IMR-90 (cell line): Measurements from ENCODE around the gene DMD. TPM values are rescaled to one million over a fixed set of nuclear protein-coding genes. Genes with fewer than 3 reads are reported as not detected.
A peak's percentile ranks its signal among the peaks of the same experiment; 100 is the strongest.

Experiments used
- ATAC-seq: fragments of 200-7000 bp; cut with Tn5 transposase; 2 replicates; pipeline ENCODE4 v1.9.1; 2020; ENCODE audit warnings: low read depth, mild to moderate bottlenecking, moderate library complexity
- Bru-seq: library from RNA; stranded (reverse); fragments of 400-500 nt; gene quantifications from one replicate; lab custom pipeline; 2021; lab: Mats Ljungman, UMichigan
- BruChase-seq, 2 experiments: library from RNA; stranded (reverse); fragments of 400-500 nt; gene quantifications; one replicate each; lab custom pipeline; 2021; lab: Mats Ljungman, UMichigan
- BruUV-seq: library from RNA; stranded (reverse); fragments of 400-500 nt; replicated peaks from 2 replicates; lab custom pipeline; 2021; lab: Mats Ljungman, UMichigan
- CTCF ChIA-PET: fragments of 300-600 bp; formaldehyde crosslinking; extraction: SDS; loops from one replicate; lab custom pipeline; 2021; ENCODE audit warnings: antibody characterized with exemption; lab: Yijun Ruan, JAX
- POLR2A ChIA-PET: fragments of 300-600 bp; sonication (Branson Sonifier 250); formaldehyde crosslinking; loops from one replicate; lab custom pipeline; 2022; ENCODE audit warnings: antibody characterized with exemption; ENCODE audit not compliant: unreplicated experiment; lab: Charles Lee
- DNase-seq: peaks from one replicate; pipeline ENCODE4 v3.0.0; 2013
- H2AFZ ChIP-seq: replicated peaks from 2 replicates; pipeline ENCODE3; 2013; ENCODE audit warnings: low read length, mild to moderate bottlenecking; ENCODE audit not compliant: poor library complexity
- H2AK5ac ChIP-seq: 2 replicates; pipeline ENCODE4 v1.6.1; 2013; ENCODE audit warnings: low read depth, low read length, inconsistent platforms
- H2AK9ac ChIP-seq: replicated peaks from 2 replicates; pipeline ENCODE3; 2013; ENCODE audit warnings: mild to moderate bottlenecking, low read depth, low read length, moderate library complexity; ENCODE audit not compliant: poor library complexity
- H2BK120ac ChIP-seq: 2 replicates; pipeline ENCODE4 v1.6.1; 2013; ENCODE audit warnings: low read depth, low read length, inconsistent platforms
- H2BK15ac ChIP-seq: 3 replicates; pipeline ENCODE4 v1.6.1; 2013; ENCODE audit warnings: low read depth, low read length, inconsistent platforms
- H2BK20ac ChIP-seq: 2 replicates; pipeline ENCODE4 v1.6.1; 2013; ENCODE audit warnings: low read depth, mild to moderate bottlenecking, inconsistent platforms, low read length, moderate library complexity
- H2BK5ac ChIP-seq: 2 replicates; pipeline ENCODE4 v1.6.1; 2013; ENCODE audit warnings: mild to moderate bottlenecking, low read depth, low read length, inconsistent platforms; ENCODE audit not compliant: poor library complexity, severe bottlenecking
- H3K14ac ChIP-seq: replicated peaks from 2 replicates; pipeline ENCODE4 v1.6.1; 2013; ENCODE audit warnings: low read depth, low read length, inconsistent platforms
- H3K18ac ChIP-seq: 2 replicates; pipeline ENCODE4 v1.6.1; 2013; ENCODE audit warnings: low read depth, low read length, control low read depth
- H3K23ac ChIP-seq: 2 replicates; pipeline ENCODE4 v1.6.1; 2013; ENCODE audit warnings: low read depth, low read length, inconsistent platforms
- H3K27ac ChIP-seq: 2 replicates; pipeline ENCODE4 v1.5.1; 2013; ENCODE audit warnings: mild to moderate bottlenecking, control low read depth, low read length; ENCODE audit not compliant: insufficient read depth
- H3K27me3 ChIP-seq: 2 replicates; pipeline ENCODE4 v1.6.1; 2013; ENCODE audit warnings: low read length; ENCODE audit not compliant: control insufficient read depth, insufficient read depth
- H3K36me3 ChIP-seq: 2 replicates; pipeline ENCODE4 v1.6.1; 2013; ENCODE audit warnings: low read length, mixed read lengths; ENCODE audit not compliant: control insufficient read depth, insufficient read depth
- H3K4ac ChIP-seq: 2 replicates; pipeline ENCODE4 v1.6.1; 2013; ENCODE audit warnings: low read depth, low read length, inconsistent platforms
- H3K4me1 ChIP-seq: 2 replicates; pipeline ENCODE4 v1.6.1; 2013; ENCODE audit warnings: low read length, mixed read lengths; ENCODE audit not compliant: control insufficient read depth, insufficient read depth
- H3K4me2 ChIP-seq: 2 replicates; pipeline ENCODE4 v1.6.1; 2013; ENCODE audit warnings: low read depth, mild to moderate bottlenecking, control low read depth, low read length, moderate library complexity
- H3K4me3 ChIP-seq: 2 replicates; pipeline ENCODE4 v1.5.1; 2013; ENCODE audit warnings: low read depth, mild to moderate bottlenecking, control low read depth, low read length, moderate library complexity; ENCODE audit not compliant: insufficient read depth
- H3K56ac ChIP-seq: 2 replicates; pipeline ENCODE4 v1.6.1; 2013; ENCODE audit warnings: low read length, inconsistent platforms; ENCODE audit not compliant: insufficient read depth; ENCODE audit errors: extremely low read depth
- H3K79me1 ChIP-seq, 2 experiments: 2 replicates each; pipeline ENCODE4 v1.6.1; 2013; ENCODE audit warnings: low read length in 2 of 2, inconsistent platforms in 1 of 2, low read depth in 1 of 2
- H3K9ac ChIP-seq: 2 replicates; pipeline ENCODE4 v1.6.1; 2013; ENCODE audit warnings: low read depth, low read length, control low read depth
- H3K9me1 ChIP-seq: 2 replicates; pipeline ENCODE4 v1.6.1; 2013; ENCODE audit warnings: low read length, inconsistent platforms; ENCODE audit not compliant: insufficient read depth
- H3K9me3 ChIP-seq: 2 replicates; pipeline ENCODE4 v1.6.1; 2013; ENCODE audit warnings: low read length; ENCODE audit not compliant: control insufficient read depth, insufficient read depth
- H4K20me1 ChIP-seq: 2 replicates; pipeline ENCODE4 v1.6.1; 2013; ENCODE audit warnings: low read length, inconsistent platforms; ENCODE audit not compliant: insufficient read depth
- H4K5ac ChIP-seq: 2 replicates; pipeline ENCODE4 v1.6.1; 2013; ENCODE audit warnings: mild to moderate bottlenecking, low read depth, low read length, control low read depth
- H4K8ac ChIP-seq, 2 experiments: 2 replicates each; pipeline ENCODE4 v1.6.1; 2013; ENCODE audit warnings: low read depth in 2 of 2, low read length in 2 of 2, control low read depth in 1 of 2, inconsistent platforms in 1 of 2
- H4K91ac ChIP-seq: 2 replicates; pipeline ENCODE4 v1.6.1; 2013; ENCODE audit warnings: low read depth, low read length, inconsistent platforms; ENCODE audit not compliant: insufficient read depth
- BHLHE40 ChIP-seq: fragments of 150-350 bp; IDR thresholded peaks from 2 replicates; pipeline ENCODE4 v1.6.1; 2016; ENCODE audit warnings: mild to moderate bottlenecking, low read depth, low read length
- POLR2A ChIP-seq: IDR thresholded peaks from 2 replicates; pipeline ENCODE4 v1.6.1; 2012; ENCODE audit warnings: mild to moderate bottlenecking, low read depth, low read length
- RCOR1 ChIP-seq: IDR thresholded peaks from 2 replicates; pipeline ENCODE4 v1.6.1; 2012; ENCODE audit warnings: mild to moderate bottlenecking, low read length, improper control_type of control experiment; ENCODE audit not compliant: insufficient replicate concordance
- WGBS, 2 experiments: methylation state at CpG; one replicate each; pipeline versions ENCODE4 v1.1.5 to v1.1.7; 2013; ENCODE audit warnings: missing lambda C conversion rate in 2 of 2; ENCODE audit not compliant: insufficient read length in 1 of 2; ENCODE audit errors: extremely low coverage in 2 of 2; 5-methylcytosine and 5-hydroxymethylcytosine counted together
- dilution Hi-C: fragments of 300-500 bp; cut with HindIII; formaldehyde crosslinking; loops from one replicate; pipeline ENCODE4 v1.14.3; 2018; ENCODE audit warnings: low sequenced_read_pairs; ENCODE audit not compliant: unreplicated experiment
- in situ Hi-C: fragments of 300-500 bp; cut with MboI; formaldehyde crosslinking; loops from 3 replicates; pipeline ENCODE4 v1.14.3; 2019; ENCODE audit warnings: low sequenced_read_pairs, inconsistent platforms, mixed read lengths
- intact Hi-C: fragments of 100-400 bp; cut with micrococcal nuclease; formaldehyde crosslinking; loops from 2 replicates; pipeline ENCODE4 v1.10.0; 2022
- long read RNA-seq: library from polyadenylated mRNA; unstranded; transcript quantifications from one replicate; pipeline ENCODE4 v2.0.0, GENCODE V29; 2021; ENCODE audit not compliant: unreplicated experiment
- polyA plus RNA-seq, 3 experiments: library from polyadenylated mRNA; depleted of rRNA; stranded (reverse); fragments of >200 nt; gene quantifications; 2 replicates each; pipeline ENCODE4 v1.2.3, GENCODE V29; 2012; ENCODE audit warnings: low replicate concordance in 1 of 3
- total RNA-seq: library from RNA; depleted of rRNA; stranded (reverse); fragments of >200 nt; gene quantifications from 2 replicates; pipeline ENCODE4 v1.2.3, GENCODE V29; 2012; rRNA removed
- TF ChIP-seq, protein P1 (sequence below): fragments of 150-350 bp; IDR thresholded peaks from 2 replicates; pipeline ENCODE4 v1.6.1; 2016; ENCODE audit warnings: low read depth, mild to moderate bottlenecking, low read length, moderate library complexity, borderline replicate concordance
- TF ChIP-seq, protein P2 (sequence below): conservative IDR thresholded peaks from 2 replicates; pipeline ENCODE4 v1.5.1; 2012; ENCODE audit warnings: mild to moderate bottlenecking, low read depth, low read length, improper control_type of control experiment
- TF ChIP-seq, protein P3 (sequence below): fragments of 150-350 bp; IDR thresholded peaks from 2 replicates; pipeline ENCODE4 v1.6.1; 2017; ENCODE audit warnings: mild to moderate bottlenecking, antibody characterized with exemption, low read length, low read depth

The DMD gene
- total RNA-seq (10.6 and 11.8 TPM in 2 replicates), polyA plus RNA-seq (2012; rRNA removed) (6.4 and 6.6 TPM in 2 replicates), Bru-seq, nascent RNA (percentile 64 among the genes with signal in this experiment), BruChase-seq, experiment 1, labeled RNA remaining after a 6-hour chase (percentile 50 among the genes with signal in this experiment), BruChase-seq, experiment 2, labeled RNA remaining after a 2-hour chase (percentile 56 among the genes with signal in this experiment)
- polyA plus RNA-seq (2012; cell fraction: cytosol; rRNA removed) = 3.0 and 3.6 TPM in 2 replicates
- 3.7 and 9.9 TPM in 2 replicates for polyA plus RNA-seq (2012; cell fraction: nucleus; rRNA removed; ENCODE audit: low replicate concordance)
- long read RNA-seq, partial matches to known transcripts = 7 of 11 reads
- long read RNA-seq, other reads (novel, unspliced or antisense) = 4 of 11 reads

DNA sequence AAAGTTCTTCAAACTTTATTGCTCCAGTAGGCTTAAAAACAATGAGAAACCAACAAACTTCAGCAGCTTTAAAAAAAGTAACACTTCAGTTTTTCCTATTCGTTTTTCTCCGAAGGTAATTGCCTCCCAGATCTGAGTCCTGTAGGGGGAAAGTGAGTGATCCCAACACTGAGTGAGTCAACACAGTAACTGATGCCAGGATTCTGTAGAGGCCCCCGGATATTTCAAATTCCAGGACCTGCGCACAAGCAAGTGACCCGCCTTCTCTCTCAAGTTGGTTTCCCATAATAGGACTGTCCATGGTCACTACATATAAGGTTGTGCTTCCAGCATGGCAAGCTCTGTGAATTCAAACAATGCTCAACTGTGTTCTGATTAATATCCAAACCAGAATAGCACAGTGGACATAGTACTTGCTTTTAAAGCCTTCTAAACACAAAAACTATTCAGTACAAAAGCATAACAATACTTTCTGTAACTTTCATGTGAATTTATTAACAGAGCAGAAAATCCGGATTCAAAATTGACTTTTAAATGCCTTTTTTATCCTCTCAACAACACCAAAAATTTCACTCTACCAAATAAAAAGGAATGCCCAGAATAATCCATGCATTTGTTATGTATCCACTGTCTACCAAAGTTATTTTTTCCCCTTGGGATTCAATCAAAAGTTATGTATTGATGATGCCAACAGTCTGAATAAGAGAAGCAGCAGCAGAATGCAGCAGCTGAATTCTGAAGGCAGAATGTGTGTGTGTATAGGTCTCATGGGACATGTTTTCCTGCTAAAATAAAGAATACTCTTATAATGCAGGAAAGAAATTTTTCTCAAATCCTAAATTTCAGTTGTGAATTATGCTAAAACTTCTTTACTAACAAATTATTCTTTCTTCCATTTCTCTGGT lies at the start of gene DMD:
Gene DMD, minus strand, starts transcription at position 194 of the 905 bp plus-strand sequence. CDS start 237 bp downstream, outside the sequence.
- H4K20me1 ChIP-seq = no peaks in the 10 kb centered on the region
- in situ Hi-C loops = no loop called here
- POLR2A ChIA-PET = no interaction called here
- no peaks in the 10 kb centered on the region for H3K4me1 ChIP-seq
- no peaks in the 10 kb centered on the region for H3K36me3 ChIP-seq
- H3K4me2 ChIP-seq = peak within 1 kb of the TSS; percentile 50; the same call in 1 of the 2 replicates
- dilution Hi-C loops = no loop called here
- no peak within 1 kb of the TSS; the same call in none of the 2 replicates for H3K18ac ChIP-seq
- H2AFZ ChIP-seq = no peak within 1 kb of the TSS
- no CpG with 5 or more reads among the region's 6 CpGs for WGBS, 2 experiments
- peak within 1 kb of the TSS; percentile 73 for H3K9ac ChIP-seq
- no peak within 1 kb of the TSS for H4K5ac ChIP-seq
- CTCF ChIA-PET = no interaction called here
- peak within 1 kb of the TSS; percentile 80 for H2BK5ac ChIP-seq
- no peak within 1 kb of the TSS for H3K23ac ChIP-seq
- no peaks in the 10 kb centered on the region for H3K79me1 ChIP-seq
- no peak within 1 kb of the TSS; the same call in 2 of the 3 replicates for H2BK15ac ChIP-seq
- H3K4me3 ChIP-seq = peak within 1 kb of the TSS; percentile 51
- H3K14ac ChIP-seq = no peak within 1 kb of the TSS
- H4K91ac ChIP-seq = no peak within 1 kb of the TSS
- intact Hi-C loops = loop anchor here (5.0 kb wide), 1 partner anchor 126 kb away; no protein-coding TSS in a partner anchor
- no peaks in the 10 kb centered on the region for H3K27me3 ChIP-seq
- no TSS peak for BruUV-seq
- DNase-seq (peak; percentile 84), ATAC-seq (peak; percentile 92)
- H3K4ac ChIP-seq = peak within 1 kb of the TSS; percentile 24; the same call in 1 of the 2 replicates
- H3K9me1 ChIP-seq = no peaks in the 10 kb centered on the region
- H3K27ac ChIP-seq = peak within 1 kb of the TSS; percentile 33; the same call in 1 of the 2 replicates
- peak within 1 kb of the TSS; percentile 54; the same call in 1 of the 2 replicates for H3K56ac ChIP-seq
- no peak within 1 kb of the TSS for H2AK5ac ChIP-seq
- no peaks in the 10 kb centered on the region for H3K9me3 ChIP-seq
- peak within 1 kb of the TSS; percentile 75; the same call in 1 of the 2 replicates for H2BK120ac ChIP-seq
- peak within 1 kb of the TSS in 1 of 2 experiments; percentile 36; a peak in 2 of 4 replicates for H4K8ac ChIP-seq
- TF ChIP-seq POLR2A = no peak
- no peak for TF ChIP-seq RCOR1
- TF ChIP-seq, protein P1, sequence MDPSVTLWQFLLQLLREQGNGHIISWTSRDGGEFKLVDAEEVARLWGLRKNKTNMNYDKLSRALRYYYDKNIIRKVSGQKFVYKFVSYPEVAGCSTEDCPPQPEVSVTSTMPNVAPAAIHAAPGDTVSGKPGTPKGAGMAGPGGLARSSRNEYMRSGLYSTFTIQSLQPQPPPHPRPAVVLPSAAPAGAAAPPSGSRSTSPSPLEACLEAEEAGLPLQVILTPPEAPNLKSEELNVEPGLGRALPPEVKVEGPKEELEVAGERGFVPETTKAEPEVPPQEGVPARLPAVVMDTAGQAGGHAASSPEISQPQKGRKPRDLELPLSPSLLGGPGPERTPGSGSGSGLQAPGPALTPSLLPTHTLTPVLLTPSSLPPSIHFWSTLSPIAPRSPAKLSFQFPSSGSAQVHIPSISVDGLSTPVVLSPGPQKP = no peak
- TF ChIP-seq, protein P2, sequence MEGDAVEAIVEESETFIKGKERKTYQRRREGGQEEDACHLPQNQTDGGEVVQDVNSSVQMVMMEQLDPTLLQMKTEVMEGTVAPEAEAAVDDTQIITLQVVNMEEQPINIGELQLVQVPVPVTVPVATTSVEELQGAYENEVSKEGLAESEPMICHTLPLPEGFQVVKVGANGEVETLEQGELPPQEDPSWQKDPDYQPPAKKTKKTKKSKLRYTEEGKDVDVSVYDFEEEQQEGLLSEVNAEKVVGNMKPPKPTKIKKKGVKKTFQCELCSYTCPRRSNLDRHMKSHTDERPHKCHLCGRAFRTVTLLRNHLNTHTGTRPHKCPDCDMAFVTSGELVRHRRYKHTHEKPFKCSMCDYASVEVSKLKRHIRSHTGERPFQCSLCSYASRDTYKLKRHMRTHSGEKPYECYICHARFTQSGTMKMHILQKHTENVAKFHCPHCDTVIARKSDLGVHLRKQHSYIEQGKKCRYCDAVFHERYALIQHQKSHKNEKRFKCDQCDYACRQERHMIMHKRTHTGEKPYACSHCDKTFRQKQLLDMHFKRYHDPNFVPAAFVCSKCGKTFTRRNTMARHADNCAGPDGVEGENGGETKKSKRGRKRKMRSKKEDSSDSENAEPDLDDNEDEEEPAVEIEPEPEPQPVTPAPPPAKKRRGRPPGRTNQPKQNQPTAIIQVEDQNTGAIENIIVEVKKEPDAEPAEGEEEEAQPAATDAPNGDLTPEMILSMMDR = 0 out of 2 replicates have a peak, but pooled peaks have one; percentile 4
- no peak for TF ChIP-seq BHLHE40
- TF ChIP-seq, protein P3, sequence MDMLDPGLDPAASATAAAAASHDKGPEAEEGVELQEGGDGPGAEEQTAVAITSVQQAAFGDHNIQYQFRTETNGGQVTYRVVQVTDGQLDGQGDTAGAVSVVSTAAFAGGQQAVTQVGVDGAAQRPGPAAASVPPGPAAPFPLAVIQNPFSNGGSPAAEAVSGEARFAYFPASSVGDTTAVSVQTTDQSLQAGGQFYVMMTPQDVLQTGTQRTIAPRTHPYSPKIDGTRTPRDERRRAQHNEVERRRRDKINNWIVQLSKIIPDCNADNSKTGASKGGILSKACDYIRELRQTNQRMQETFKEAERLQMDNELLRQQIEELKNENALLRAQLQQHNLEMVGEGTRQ = no peak
- H2AK9ac ChIP-seq = no peak within 1 kb of the TSS
- H2BK20ac ChIP-seq = peak within 1 kb of the TSS; percentile 52; the same call in 1 of the 2 replicates
